GM12872 (cell line): ENCODE measurements around the gene DHH.
A peak's percentile ranks its signal among the peaks of the same experiment; 100 is the strongest.

Source experiments
- CTCF ChIP-seq: IDR thresholded peaks from 3 replicates; pipeline ENCODE4 v1.5.1; 2011; ENCODE audit warnings: low read depth, mild to moderate bottlenecking, low read length, moderate library complexity; ENCODE audit not compliant: insufficient read depth

Gene DHH

GRCh38 chr12:49131894-49132461 is 37.4 kb upstream of the DHH start:
- no peak for TF ChIP-seq CTCF

DNA sequence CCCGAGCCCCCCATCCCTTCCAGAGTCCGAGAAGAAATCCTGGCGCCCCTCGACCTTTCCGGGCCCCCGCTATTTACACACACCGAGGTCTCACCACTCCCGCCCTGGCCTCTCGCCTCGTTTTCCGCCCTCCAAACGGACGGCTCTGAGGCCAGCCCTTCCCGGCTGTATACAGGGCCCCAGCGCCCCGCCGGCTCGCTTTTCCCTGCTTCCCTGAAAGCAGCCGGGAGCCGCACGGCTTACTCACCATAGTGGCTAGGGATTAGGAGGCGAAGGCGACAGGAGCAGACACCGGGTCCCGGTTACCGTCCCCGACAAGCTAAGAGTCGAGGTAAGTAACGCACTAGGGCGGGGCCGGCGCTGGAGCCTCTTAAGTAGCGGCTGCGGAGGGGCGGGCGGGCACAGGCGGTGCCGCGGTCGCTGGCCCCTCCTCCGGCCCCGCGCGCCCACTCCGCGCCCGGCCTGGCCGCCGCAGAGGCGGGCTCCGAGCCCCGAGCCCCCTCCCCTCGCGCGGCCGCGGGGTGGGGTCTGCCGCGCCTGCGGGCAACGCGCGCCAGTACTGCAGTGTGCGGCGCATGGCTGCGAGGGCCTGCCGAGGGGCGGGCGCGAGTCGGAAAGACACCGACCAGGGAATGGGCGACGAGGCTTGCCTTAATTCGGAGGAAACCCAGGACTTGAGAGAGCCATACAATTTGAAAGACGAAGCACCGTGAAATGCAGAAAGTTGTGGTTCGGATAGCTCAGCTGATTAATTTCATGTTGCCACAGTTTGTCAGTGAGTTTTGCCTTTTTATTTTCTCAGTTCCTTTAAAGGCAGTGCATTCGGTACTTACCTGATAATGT is 36.7 kb upstream of the DHH start, which contains the start of gene TUBA1B:
Gene TUBA1B (minus strand): TSS at position 345 of the 843 bp plus-strand sequence. CDS start 95 bp downstream, at position 250.
- no peak for TF ChIP-seq CTCF

- TF ChIP-seq CTCF, result peak; percentile 97
These were observed 35.8 kb upstream of the DHH start for GRCh38 chr12:49130151-49131050.

DNA sequence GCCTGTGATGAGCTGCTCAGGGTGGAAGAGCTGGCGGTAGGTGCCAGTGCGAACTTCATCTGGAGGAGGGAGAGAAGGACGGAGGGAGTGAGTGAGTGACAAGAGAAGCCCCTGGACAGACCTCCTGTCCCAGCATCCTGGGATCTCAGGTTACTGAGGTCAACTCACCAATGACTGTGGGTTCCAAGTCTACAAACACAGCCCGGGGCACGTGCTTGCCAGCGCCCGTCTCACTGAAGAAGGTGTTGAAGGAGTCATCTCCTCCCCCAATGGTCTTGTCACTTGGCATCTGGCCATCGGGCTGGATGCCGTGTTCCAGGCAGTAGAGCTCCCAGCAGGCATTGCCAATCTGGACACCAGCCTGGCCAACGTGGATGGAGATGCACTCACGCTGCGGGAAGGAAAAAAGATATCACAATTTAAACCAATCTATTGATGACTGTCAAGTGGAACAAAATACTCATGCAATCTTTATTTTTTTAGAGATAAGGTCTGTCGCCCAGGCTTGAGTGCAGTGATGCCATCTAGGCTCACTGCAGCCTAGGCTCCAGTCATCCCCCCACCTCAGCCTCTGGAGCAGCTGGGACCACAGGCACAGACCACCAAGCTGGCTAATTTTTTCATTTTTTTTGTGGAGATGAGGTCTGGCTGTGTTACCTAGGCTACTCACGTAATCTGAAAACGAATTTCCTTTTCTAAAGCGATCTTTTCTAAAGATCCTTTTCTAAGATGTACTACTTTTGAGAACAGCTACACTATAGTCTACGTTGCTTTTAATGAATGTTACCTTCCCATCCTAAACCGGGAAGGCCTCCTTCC is 34.9 kb upstream of the DHH start:
- TF ChIP-seq CTCF, result no peak

GRCh38 chr12:49126852-49127763 is 32.5 kb upstream of the DHH start:
- TF ChIP-seq CTCF, result no peak

DNA sequence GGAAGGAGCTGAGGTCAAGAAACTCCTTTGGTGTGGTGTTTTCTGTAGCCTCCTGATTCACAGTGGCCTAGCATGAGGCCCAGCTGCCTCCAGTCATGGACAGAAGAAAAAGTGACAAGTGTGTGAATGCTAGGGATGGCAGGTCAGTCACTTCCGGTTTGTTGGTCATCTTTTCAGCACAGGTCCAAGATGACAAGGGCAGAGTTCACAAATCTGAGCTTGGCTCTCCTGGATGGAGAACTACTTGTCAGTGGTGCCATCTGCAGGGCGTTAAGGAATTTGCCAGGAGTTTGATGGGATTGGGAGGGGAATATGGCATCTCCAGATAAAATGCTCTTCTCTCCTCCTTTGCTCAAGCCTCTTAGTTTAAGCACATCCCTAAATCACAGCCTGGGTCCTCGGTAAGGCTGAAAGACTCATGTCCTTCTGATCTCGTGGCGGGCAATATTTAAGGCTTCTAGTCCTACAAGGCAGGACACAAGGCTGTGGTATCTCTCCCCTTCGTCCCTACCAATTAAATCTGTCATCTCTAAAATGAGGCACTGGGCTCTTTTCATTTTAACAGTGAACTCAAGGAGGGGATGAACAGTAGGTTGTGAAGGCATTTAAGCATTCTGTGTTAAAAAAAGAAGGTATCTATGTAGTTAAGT is 26.6 kb upstream of the DHH start:
- TF ChIP-seq CTCF, result peak; percentile 45; the same call in 2 of the 3 replicates
